ENCODE data around the gene TBX19.

DNA sequence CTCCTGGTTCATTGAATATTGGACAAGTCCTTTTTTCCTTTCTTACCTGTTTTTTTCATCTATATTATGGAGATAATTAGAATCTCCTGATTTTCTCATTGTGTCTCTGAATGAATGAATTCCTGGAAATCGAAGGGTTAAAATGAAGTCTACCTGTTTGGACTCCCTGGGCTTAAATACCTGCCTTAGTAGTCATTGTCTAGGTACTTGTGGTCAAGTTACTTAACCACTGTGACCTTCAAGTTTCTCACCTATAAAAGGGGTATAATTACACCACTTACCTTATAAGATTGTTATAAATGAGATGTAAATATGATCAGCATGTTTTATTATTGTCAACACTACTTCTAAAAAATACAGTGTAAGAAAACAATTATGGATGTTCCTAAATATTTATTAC is 9.0 kb upstream of the TBX19 start:
- TF ChIP-seq, protein P1, sequence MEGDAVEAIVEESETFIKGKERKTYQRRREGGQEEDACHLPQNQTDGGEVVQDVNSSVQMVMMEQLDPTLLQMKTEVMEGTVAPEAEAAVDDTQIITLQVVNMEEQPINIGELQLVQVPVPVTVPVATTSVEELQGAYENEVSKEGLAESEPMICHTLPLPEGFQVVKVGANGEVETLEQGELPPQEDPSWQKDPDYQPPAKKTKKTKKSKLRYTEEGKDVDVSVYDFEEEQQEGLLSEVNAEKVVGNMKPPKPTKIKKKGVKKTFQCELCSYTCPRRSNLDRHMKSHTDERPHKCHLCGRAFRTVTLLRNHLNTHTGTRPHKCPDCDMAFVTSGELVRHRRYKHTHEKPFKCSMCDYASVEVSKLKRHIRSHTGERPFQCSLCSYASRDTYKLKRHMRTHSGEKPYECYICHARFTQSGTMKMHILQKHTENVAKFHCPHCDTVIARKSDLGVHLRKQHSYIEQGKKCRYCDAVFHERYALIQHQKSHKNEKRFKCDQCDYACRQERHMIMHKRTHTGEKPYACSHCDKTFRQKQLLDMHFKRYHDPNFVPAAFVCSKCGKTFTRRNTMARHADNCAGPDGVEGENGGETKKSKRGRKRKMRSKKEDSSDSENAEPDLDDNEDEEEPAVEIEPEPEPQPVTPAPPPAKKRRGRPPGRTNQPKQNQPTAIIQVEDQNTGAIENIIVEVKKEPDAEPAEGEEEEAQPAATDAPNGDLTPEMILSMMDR (conservative IDR thresholded peaks at IDR 0.05; ENCODE audit: low read depth, low read length), result no peak
- no peak for TF ChIP-seq EZH2 (IDR thresholded peaks at IDR 0.05; ENCODE audit: low read length, unreplicated experiment)

Measured in PC-3 (cell line).